Activated CD4-positive, alpha-beta T cell treated with anti-CD3 and anti-CD28 coated beads, Interleukin-2, amount 50 U/mL, for 16 hours (primary cell): ENCODE results near the gene AK3.

ENCODE experiments used
- DNase-seq: peaks from one replicate; pipeline ENCODE4 v3.0.0-alpha.2; 2020

Gene AK3

DNA sequence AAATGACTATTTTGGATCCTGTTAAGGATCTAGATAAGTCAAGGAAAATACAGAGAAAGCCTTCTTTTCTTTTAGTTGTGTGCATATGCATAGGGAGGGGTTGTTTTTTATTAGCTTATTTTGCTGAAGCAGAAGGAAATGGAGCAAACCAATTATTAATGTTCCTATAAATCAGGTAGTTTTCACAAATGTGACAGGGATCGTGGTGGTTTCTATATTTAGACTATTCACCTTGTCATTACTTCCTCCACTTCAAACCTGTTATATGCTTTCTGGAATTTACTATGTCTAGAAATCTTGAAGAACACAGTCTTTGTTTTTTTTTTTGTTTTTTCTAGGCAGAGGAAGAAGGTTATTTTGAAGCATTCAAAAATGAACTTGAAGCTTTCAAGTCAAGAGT is 39.5 kb downstream of the AK3 start:
- DNase-seq = no peak

DNA sequence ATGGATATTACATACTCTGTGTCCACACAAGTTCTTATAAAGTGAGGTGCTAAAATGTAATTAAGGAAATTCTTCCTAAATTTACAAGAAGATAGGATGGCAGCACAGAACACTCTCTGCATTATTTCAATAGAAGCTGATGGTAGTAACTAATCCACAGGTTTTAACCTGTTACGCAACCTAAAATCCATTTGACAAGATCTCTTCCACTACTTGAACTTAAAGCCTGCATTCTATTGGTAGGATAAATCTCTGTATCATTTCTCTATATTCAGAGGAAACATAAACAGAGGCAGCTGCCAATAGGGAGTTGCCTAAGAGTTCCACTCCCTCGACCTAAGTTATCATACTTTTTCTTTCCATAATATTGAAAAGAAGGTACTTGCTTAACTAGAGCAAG is 40.1 kb downstream of the AK3 start:
- no peak for DNase-seq

DNA sequence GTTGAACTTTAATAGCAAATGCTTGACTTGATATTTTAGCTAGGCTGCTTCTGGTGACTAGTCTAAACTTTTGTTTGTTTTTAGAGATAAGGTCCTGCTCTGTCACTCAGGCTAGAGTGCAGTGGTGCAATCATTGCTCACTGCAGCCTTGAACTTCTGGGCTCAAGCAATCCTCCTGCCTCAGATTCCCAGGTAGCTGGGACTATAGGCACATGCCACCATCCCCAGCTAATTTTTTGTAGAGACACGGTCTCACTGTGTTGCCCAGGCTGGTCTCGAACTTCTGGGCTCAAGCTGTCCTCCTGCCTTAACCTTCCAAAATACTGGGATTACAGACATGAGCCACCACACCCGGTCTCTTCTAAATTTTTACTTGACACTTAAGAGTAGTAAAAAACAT is 40.9 kb downstream of the AK3 start:
- DNase-seq = no peak

DNA sequence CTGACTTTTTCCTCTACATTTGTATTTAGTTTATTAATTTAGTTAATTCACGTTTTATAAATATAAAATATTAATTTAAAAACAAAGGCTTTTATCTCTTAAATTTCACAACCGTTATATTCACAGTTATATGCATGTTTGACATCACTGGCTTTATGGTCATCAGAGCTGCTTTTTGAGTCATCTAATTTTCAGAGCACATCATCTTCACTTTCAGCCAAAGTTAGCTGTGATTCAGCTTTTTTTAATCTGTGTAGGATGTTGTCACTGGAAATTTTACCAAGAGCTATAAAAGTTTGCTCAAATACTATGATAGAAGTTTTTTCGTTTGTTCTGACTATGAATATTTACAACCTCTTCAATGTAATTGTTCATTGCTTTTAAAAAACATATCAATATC is 49.2 kb downstream of the AK3 start:
- peak; percentile 33 for DNase-seq

DNA sequence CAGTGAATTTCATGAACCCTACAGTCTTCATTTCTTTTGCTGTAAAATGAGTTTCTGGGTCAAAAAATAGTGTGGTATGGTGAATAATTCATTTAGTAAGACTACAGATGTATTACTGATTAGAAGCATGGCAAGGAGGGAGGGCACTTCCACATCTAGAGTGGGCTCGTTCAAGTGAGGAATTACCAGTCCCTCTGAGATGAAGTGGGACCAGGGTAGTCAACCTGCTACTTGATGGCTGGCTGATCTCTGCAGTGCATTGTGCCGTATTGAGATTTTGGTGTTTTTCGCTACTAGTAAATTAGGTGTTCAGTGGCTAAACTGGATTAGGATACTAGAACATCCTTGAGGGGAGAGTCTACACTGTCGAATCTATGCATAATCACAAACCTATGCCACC is 50.9 kb downstream of the AK3 start:
- DNase-seq = no peak

DNA sequence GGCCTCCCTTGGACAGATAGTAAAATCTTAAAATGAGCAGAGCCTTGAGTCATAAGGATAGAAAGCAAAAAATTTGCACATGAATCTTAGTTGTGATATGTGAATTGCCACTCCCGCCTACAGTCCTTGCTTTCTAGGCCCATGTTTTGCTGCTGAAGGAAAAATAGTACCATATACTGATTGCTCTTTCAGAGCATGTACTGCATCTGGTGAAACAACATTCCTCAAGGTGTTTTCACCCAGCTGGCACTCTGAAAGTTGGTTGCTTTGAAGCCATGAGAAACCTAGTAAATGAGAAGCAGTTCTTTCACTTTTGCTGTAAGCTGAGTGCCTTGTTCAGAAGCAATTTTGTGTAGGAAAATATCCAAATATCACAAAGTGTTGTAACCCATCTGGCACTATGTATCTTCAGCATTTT is 51.3 kb downstream of the AK3 start:
- DNase-seq = peak; percentile 57

DNA sequence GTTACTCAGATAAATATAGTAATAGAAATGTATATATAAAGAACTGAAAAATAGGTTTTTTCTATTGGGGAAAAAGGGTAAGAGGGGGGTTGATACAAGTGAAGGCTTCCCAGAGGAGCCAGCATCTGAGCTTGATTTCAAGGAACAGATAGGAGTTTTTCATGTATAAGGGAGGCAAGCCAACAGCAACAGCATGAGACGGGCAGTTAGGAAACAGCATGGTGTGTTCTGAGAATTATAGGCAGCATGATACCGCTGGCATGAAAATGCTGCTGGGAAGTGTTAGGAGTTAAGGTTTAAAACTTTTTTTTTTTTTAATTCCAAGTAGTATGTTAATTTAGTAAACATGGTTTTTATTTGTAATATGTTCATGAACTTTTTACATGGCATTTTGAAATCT is 52.0 kb downstream of the AK3 start:
- DNase-seq = no peak

DNA sequence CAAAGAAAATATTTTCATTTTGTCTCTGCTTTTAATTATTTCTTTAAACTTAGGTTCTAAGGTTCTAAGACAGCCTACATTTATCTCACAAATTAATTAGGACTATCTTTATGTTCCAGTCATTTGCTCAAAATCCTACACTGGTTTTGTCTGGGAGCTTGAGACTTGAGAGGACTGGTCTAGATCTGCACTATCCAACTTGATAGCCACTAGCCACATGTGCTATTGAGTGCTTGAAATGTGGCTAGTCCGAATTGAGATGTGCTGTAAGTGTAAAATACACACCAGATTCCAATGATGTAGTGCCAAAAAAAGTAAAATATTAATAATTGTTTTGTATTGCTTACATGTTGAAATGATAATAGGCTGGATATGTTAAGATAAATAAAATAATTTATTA is 54.4 kb downstream of the AK3 start:
- DNase-seq = no peak

DNA sequence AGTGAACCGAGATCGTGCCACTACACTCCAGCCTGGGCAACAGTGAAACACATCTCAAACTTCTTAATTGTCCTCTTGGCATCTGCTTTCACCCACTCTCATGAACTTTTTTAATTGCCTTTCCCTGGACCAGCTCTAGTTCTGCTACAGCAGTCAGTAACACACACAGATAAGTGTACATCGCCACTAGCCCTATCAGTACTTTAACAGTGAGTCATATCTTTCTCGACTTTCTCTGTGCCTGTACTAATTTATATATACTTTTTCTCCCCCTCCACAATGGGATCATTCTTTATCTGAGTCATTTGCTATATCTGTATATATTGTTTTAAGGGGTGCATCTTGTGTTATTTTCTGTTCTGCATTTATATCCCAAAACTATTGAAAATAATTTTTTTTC is 54.9 kb downstream of the AK3 start:
- DNase-seq = no peak

DNA sequence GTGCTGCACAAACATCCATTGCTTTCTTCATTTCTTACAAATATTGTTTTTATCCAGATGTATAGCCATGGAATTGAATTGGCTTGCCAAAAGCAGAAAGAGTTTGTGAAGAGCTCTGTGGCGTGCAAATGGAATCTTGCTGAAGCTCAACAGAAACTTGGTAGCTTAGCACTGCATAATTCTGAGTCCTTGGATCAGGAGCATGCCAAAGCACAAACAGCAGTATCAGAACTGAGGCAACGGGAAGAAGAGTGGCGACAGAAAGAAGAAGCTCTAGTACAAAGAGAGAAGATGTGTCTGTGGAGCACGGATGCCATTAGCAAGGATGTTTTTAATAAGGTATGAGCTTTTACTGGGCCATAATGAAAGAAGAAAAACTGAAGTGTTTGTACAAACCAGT is 56.2 kb downstream of the AK3 start:
- no peak for DNase-seq

DNA sequence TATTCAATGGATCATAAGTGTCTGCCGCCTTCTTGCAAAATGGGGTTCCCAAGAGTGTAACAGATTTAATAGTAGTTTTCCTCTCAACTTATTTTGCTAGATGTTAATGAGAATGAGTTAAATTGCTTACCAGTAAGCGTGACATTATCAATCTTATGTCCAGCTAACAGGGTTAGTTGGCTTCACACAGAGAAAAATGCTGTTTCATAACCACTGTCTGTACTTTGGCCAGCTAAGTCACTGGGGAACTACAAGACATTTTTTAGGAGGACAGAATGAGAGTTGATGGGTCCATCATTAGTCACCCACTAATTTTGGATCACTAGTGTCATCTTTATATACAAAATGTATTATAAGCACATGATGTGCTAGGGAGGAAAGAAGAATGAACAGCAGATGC is 60.3 kb downstream of the AK3 start:
- no peak for DNase-seq

DNA sequence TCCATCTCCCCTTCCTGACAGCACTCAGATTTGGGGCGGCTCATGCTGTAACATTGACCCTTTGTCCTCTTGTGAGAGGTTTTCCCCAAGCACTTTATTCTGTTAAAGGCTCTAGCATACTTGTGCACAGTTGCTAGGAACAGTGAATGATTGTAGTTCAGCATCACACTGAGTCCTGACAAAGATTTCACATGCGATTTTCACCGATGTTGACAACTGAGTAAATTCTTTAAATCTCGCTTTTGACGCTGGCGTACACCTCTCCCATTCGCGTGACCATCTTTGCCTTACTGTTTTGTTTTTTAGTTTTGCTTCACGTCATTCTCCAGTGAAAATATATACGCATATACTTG is 60.9 kb downstream of the AK3 start:
- DNase-seq = no peak

DNA sequence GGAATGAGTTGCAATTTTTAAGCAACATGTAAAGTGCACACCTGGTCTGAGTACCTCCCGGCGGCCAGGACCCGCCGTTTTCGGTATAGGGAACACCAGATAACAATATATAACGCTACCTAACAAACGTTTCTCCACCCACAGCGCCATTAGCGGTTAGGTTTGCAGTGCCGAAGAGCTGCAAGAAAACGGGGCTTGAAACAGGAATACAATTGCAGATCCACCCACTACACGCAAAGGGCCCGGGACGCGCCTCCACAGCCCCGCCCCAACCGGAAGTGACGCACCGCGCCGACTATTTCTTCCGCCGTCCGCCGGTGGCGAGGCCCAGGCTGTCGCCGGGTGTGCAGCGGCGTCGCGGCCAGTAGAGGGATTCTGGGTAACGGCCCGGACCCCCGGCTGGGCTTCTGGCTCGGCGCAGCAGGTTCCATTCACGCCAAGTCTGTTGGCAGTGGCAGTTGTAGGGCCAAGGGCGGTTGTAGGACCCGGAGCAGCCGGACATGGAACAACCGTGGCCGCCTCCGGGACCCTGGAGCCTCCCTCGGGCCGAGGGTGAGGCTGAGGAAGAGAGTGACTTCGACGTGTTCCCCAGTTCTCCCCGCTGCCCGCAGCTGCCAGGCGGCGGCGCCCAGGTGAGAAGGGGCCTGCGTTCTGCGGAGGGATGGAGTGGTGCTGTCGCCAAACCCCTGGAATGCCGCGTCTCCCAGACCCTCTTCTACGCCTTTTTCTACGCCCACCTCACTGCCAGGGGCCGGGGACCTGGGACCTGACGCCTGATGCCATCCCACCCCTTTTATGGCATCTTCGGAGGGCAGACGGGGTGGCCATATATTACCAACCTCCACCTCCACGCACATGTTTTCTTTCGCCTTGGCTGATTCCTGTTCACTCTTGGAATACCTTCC is 61.5 kb downstream of the AK3 start, which contains the start of gene CDC37L1:
TSS of gene CDC37L1 (plus strand) at position 302 of the 905 bp plus-strand sequence. CDS start at position 501, 199 bp downstream.
- peak; percentile 98 for DNase-seq

DNA sequence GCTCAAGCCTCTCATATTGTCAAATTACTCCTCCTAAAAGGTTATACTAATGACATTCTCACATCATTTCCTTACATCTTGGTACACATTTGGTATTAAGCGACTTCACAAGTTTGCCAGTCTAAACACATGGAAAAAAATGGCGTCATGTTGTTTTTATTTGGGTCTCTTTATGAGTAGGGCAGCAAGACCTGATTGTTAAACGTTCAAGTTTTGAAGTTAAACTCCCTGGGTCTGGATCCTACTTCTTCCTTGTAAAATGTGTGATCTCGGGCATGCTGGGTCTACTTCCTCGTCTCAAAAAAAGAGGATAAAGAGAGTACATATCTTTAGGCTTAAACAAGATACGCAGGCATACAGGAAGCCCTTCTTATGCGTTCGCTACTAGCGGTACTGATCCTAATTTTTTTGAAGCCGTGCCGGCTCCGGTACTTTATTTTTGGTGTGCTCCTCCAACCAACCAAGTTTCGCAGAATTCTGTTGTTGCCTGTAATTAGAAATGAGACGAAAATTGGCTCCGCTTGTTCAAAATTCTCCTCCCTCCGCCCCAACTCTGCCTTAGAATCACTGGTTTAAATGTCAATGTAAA is 62.2 kb downstream of the AK3 start:
- peak; percentile 41 for DNase-seq

DNA sequence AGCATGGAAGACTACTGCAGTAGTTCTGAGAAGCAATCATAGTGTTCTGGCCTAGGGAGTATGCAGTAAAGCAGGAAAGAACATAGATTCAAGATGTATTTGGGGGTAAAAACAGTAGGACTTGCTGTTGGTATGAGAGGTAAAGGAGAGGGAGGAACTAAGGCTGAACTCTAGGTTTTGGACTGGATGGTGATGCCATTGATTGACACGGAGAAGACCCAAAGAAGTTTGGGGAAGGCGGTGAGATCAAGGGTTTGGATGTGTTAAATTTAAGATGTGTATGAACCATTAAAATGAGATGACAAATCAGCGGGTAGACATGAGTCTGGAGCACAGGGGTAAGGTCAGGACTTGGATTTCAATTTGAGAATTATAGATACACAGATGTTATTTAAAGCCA is 63.6 kb downstream of the AK3 start:
- DNase-seq = no peak

DNA sequence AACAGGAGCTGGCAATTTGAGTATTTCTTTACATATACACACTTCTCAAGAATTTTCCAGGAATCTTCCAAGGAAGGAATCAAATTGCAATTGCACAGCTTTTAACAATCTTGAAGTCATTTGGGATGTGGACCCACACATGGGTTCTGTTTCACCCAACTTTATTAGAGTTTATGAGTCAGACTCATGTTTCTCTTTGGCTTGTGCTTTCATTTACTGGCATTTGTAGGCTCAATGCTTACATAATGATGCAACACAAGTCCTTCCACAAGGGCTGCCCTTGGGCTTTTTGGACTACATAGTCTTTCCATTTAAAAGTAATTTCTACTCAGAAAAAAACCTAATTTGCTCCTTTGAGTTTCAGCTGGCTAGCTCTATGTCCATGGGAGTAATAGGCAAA is 66.2 kb downstream of the AK3 start:
- no peak for DNase-seq

DNA sequence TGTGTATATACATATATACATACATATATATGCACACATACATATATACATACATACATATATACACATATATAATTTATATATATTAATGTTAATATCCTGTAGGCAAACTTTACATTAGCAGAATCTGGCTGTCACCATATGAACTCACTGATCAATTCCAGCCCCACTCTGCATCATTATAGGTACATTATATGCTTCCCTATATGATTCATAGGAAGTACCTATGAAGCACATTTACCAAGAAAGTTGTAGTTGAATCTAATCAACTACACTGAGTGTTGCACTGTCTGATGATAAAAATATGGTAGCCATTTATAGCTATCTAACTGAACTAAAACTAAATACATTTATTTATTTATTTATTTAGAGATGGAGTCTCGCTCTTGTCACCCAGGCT is 69.3 kb downstream of the AK3 start:
- no peak for DNase-seq

DNA sequence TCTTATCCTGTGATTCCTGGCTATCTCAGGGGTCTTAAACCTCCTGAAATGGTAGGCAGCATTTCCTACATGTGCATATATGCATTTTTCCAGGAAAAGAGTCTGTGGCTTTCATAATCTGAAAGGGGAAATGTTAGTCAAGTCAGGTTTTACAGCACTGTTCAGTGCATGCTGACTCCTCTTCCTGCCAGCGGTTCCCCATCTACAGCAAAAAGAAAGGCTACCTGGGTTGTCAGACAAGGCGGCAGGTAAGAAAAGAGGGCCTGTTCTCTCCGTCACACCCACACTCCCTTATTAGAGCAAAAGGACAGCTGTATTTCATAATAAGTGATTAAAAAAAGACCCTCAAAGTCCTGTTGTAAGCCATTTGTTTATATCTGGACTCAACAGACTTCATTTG is 70.4 kb downstream of the AK3 start:
- DNase-seq = no peak

DNA sequence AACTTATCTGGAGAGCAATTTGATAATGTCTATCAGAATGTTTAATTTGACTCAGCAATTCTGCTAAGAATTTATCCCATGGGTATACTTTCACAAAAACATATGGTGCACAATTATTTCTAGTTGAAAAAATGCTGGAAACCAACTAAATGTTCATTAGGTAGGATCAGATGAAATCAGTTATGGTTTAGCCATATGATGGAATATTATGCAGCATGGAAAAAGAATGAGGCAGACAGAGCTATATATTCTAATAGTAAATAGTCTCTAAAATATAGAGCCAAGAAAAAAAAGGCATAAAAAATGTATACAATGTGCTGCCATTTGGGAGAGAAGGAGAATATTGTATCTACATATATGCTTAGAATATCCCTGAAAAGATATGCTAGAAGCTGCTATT is 71.1 kb downstream of the AK3 start:
- no peak for DNase-seq

DNA sequence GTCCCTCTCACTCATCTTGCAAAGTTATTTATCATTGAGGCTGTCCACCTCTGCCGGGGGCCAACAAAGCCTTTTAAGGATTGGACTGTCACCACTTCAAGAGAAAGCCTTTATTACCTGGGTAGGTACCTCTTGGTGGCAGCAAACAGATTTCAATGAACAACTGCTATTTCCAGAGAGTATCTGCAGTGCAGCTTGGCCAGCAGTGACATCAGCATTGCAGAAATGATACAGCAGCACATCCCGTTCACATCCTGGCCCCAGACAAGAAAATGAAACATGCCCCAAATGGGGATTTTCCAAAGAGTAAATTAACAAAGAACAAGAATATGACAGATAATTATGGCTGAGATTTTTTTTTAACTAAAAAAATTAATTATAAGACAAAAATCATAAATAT is 72.4 kb downstream of the AK3 start:
- DNase-seq = no peak

DNA sequence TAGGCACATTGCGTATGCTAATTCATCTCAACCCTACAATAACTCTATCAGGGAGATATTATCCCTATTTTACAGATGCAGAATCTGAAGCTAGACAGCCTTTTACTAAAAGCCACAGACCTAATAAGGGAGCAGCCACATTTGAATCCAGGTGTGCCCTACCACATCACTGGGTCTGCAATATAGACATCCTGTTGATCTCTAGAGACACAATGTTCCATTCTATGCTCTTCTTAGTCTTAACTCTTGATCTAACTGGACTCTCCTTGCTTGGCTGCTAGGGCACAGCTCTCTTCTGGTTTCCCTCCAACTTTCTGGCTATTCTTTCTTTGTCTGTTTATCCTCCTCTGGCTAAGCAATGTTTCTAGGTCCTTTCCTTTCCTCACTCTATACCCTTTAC is 73.3 kb downstream of the AK3 start:
- no peak for DNase-seq

DNA sequence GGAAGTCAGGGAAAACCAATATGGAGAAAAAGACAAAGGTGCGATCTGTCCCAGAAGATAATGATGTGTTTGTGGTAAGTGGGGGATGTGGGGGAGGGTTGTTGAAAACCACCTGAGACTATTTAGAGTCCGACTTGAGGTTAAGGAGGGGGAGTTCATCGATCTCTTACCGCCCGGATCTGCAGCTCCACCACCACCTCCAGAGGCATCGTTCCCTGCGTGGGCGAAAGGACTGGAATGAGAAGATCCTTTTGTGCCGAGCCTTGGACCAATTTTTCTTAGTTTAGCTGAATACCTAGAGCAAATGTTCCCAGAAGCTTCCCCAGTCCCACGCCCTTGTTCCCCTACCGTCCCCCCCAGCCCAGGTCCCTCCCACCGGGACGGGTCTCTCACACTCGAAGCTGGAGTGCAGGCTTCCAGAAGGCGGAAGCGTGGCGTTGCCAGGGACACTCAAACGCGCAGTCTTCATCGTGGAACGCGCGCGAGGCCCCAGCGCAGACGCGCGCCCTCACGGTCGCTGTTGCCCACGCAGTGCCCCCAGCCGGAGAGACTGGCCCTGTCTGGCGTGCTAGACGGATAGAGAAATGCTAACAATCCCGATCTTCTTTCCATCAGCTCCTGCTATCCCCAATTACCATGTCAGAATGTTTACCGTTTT is 74.8 kb downstream of the AK3 start, which contains the start of gene SPATA6L:
TSS of gene SPATA6L (minus strand) at position 439 of the 658 bp plus-strand sequence. CDS start at position 209, 230 bp downstream.
- DNase-seq = peak; percentile 33

DNA sequence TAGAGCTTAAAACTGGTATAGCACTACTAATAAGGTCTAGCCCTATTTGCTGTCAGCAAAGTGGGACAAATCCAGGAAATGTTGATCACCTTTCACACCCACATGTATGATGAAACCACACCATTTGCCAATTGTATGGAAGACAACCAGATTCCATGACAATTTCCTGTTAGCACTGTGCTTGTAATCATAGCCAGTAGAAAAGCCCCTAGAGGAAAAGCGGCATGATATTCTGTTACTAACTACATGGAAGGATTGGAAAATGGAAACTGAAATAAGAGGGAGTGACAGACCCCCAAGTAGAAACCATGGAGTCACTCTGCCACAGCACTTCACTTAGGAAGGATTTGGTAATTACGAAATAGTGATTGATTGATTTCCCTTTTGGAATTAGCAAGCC is 75.6 kb downstream of the AK3 start:
- no peak for DNase-seq

DNA sequence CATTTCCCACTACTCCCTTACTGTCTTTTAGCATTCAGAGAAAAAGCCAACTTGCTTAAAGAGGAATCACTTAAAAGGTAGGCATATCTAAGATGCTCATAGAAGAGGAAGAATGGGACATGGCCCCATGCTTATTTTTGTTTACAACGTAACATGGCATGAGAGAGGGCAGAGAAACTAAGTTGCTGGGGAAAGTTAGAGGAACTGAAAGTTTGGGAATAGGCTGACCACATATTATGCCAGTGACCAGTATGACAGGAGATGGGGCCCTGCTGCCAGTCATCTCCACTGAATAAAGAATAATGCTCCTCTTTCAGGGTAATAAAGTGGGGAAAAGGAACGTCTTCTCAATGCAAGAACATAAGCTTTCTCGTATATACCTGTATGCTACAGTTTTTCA is 77.0 kb downstream of the AK3 start:
- DNase-seq = no peak
